ENCODE measurements around the gene RMI2.

RMI2 gene

GRCh38 chr16:11303405-11304138 lies 41.7 kb upstream of the RMI2 start:
- Histone ChIP-seq H3K4me3 (ENCODE audit: low read length) (no peak overlapping the region), H3K27ac (ENCODE audit: low read depth, low read length) (no peak overlapping the region), H3K36me3 (ENCODE audit: control insufficient read depth, insufficient read depth, low read length) (no peaks in the 10 kb centered on the region), H3K27me3 (ENCODE audit: control insufficient read depth, insufficient read depth, low read length) (no peaks in the 10 kb centered on the region), H3K4me1 (ENCODE audit: control insufficient read depth, insufficient read depth, low read length) (no peaks in the 10 kb centered on the region), H3K9ac (ENCODE audit: low read length) (no peak overlapping the region)

- Histone ChIP-seq H3K36me3 (ENCODE audit: control insufficient read depth, insufficient read depth, low read length) (no peaks in the 10 kb centered on the region), H3K27me3 (ENCODE audit: control insufficient read depth, insufficient read depth, low read length) (no peaks in the 10 kb centered on the region), H3K4me1 (ENCODE audit: control insufficient read depth, insufficient read depth, low read length) (no peaks in the 10 kb centered on the region), H3K9ac (ENCODE audit: low read length) (no peak overlapping the region), H3K4me3 (ENCODE audit: low read length) (no peak overlapping the region), H3K27ac (ENCODE audit: low read depth, low read length) (no peak overlapping the region)
Measured at GRCh38 chr16:11306381-11306780, 38.9 kb upstream of the RMI2 start.

GRCh38 chr16:11306997-11307638 lies 38.1 kb upstream of the RMI2 start:
- Histone ChIP-seq H3K27ac (ENCODE audit: low read depth, low read length) (no peak overlapping the region), H3K27me3 (ENCODE audit: control insufficient read depth, insufficient read depth, low read length) (no peaks in the 10 kb centered on the region), H3K36me3 (ENCODE audit: control insufficient read depth, insufficient read depth, low read length) (no peaks in the 10 kb centered on the region), H3K9ac (ENCODE audit: low read length) (no peak overlapping the region), H3K4me3 (ENCODE audit: low read length) (no peak overlapping the region), H3K4me1 (ENCODE audit: control insufficient read depth, insufficient read depth, low read length) (no peaks in the 10 kb centered on the region)

- no peaks in the 10 kb centered on the region for H3K27me3 ChIP-seq (ENCODE audit: control insufficient read depth, insufficient read depth, low read length)
- H3K4me1 ChIP-seq (ENCODE audit: control insufficient read depth, insufficient read depth, low read length), result no peaks in the 10 kb centered on the region
- no peak overlapping the region for H3K4me3 ChIP-seq (ENCODE audit: low read length)
- H3K9ac ChIP-seq (ENCODE audit: low read length), result no peak overlapping the region
- no peak overlapping the region for H3K27ac ChIP-seq (ENCODE audit: low read depth, low read length)
- H3K36me3 ChIP-seq (ENCODE audit: control insufficient read depth, insufficient read depth, low read length), result no peaks in the 10 kb centered on the region
Measured at GRCh38 chr16:11307639-11308492, 37.4 kb upstream of the RMI2 start.

- Histone ChIP-seq H3K9ac (ENCODE audit: low read length) (no peak overlapping the region), H3K27me3 (ENCODE audit: control insufficient read depth, insufficient read depth, low read length) (no peaks in the 10 kb centered on the region), H3K4me1 (ENCODE audit: control insufficient read depth, insufficient read depth, low read length) (no peaks in the 10 kb centered on the region), H3K4me3 (ENCODE audit: low read length) (no peak overlapping the region), H3K36me3 (ENCODE audit: control insufficient read depth, insufficient read depth, low read length) (no peaks in the 10 kb centered on the region), H3K27ac (ENCODE audit: low read depth, low read length) (no peak overlapping the region)
Measured at GRCh38 chr16:11308493-11309283, 36.6 kb upstream of the RMI2 start.

GRCh38 chr16:11309895-11310633 lies 35.2 kb upstream of the RMI2 start:
- Histone ChIP-seq H3K9ac (ENCODE audit: low read length) (no peak overlapping the region), H3K27me3 (ENCODE audit: control insufficient read depth, insufficient read depth, low read length) (no peaks in the 10 kb centered on the region), H3K27ac (ENCODE audit: low read depth, low read length) (no peak overlapping the region), H3K4me1 (ENCODE audit: control insufficient read depth, insufficient read depth, low read length) (no peaks in the 10 kb centered on the region), H3K4me3 (ENCODE audit: low read length) (no peak overlapping the region), H3K36me3 (ENCODE audit: control insufficient read depth, insufficient read depth, low read length) (no peaks in the 10 kb centered on the region)

- no peak overlapping the region for H3K27ac ChIP-seq (ENCODE audit: low read depth, low read length)
- no peaks in the 10 kb centered on the region for H3K27me3 ChIP-seq (ENCODE audit: control insufficient read depth, insufficient read depth, low read length)
- H3K4me1 ChIP-seq (ENCODE audit: control insufficient read depth, insufficient read depth, low read length), result no peaks in the 10 kb centered on the region
- no peak overlapping the region for H3K4me3 ChIP-seq (ENCODE audit: low read length)
- no peak overlapping the region for H3K9ac ChIP-seq (ENCODE audit: low read length)
- no peaks in the 10 kb centered on the region for H3K36me3 ChIP-seq (ENCODE audit: control insufficient read depth, insufficient read depth, low read length)
Measured at GRCh38 chr16:11310634-11310977, 34.7 kb upstream of the RMI2 start.

- no peaks in the 10 kb centered on the region for H3K4me1 ChIP-seq (ENCODE audit: control insufficient read depth, insufficient read depth, low read length)
- H3K27me3 ChIP-seq (ENCODE audit: control insufficient read depth, insufficient read depth, low read length), result no peaks in the 10 kb centered on the region
- H3K4me3 ChIP-seq (ENCODE audit: low read length), result no peak overlapping the region
- H3K36me3 ChIP-seq (ENCODE audit: control insufficient read depth, insufficient read depth, low read length), result no peaks in the 10 kb centered on the region
- no peak overlapping the region for H3K9ac ChIP-seq (ENCODE audit: low read length)
- no peak overlapping the region for H3K27ac ChIP-seq (ENCODE audit: low read depth, low read length)
Measured at GRCh38 chr16:11310997-11311561, 34.2 kb upstream of the RMI2 start.

GRCh38 chr16:11312718-11313492 lies 32.4 kb upstream of the RMI2 start:
- H3K36me3 ChIP-seq (ENCODE audit: control insufficient read depth, insufficient read depth, low read length), result no peaks in the 10 kb centered on the region
- no peaks in the 10 kb centered on the region for H3K27me3 ChIP-seq (ENCODE audit: control insufficient read depth, insufficient read depth, low read length)
- no peak overlapping the region for H3K4me3 ChIP-seq (ENCODE audit: low read length)
- H3K4me1 ChIP-seq (ENCODE audit: control insufficient read depth, insufficient read depth, low read length), result no peaks in the 10 kb centered on the region
- H3K9ac ChIP-seq (ENCODE audit: low read length), result no peak overlapping the region
- no peak overlapping the region for H3K27ac ChIP-seq (ENCODE audit: low read depth, low read length)

GRCh38 chr16:11313493-11314308 lies 31.6 kb upstream of the RMI2 start:
- Histone ChIP-seq H3K36me3 (ENCODE audit: control insufficient read depth, insufficient read depth, low read length) (no peaks in the 10 kb centered on the region), H3K27ac (ENCODE audit: low read depth, low read length) (no peak overlapping the region), H3K27me3 (ENCODE audit: control insufficient read depth, insufficient read depth, low read length) (no peaks in the 10 kb centered on the region), H3K4me3 (ENCODE audit: low read length) (no peak overlapping the region), H3K4me1 (ENCODE audit: control insufficient read depth, insufficient read depth, low read length) (no peaks in the 10 kb centered on the region), H3K9ac (ENCODE audit: low read length) (no peak overlapping the region)
